ENCODE results near the gene SEMA6D.

SEMA6D gene

DNA sequence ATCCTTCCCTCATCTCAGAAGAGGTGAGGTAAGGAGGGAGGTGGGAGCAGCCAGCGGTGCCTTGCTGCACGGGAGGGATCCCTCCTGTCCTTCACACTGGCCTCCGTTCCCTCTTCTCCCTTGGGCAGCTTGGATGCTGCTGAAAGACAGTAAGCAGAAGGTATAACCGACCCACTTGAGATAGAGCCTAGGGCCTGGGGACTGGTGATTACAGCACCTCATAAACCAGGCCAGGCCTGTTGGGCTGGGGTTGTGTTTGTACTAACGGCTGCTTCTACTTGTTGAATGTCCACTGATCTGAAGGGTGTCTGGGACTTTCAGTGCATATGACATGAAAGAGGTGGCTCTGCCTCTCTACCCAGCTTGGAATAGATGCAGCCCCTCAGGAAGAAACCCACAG, 25.0 kb downstream of the SEMA6D start:
- no peak overlapping the region for H3K27ac Mint-ChIP-seq
- no peak for DNase-seq (ENCODE audit: low spot score)
- no peaks in the 10 kb centered on the region for H3K4me1 Mint-ChIP-seq (ENCODE audit: low read depth)
- no peaks in the 10 kb centered on the region for H3K9me3 Mint-ChIP-seq
- no peaks in the 10 kb centered on the region for H3K27me3 Mint-ChIP-seq (ENCODE audit: low read depth)
- no peaks in the 10 kb centered on the region for H3K36me3 Mint-ChIP-seq (ENCODE audit: low read depth)
- no peak overlapping the region for H3K4me3 Mint-ChIP-seq

DNA sequence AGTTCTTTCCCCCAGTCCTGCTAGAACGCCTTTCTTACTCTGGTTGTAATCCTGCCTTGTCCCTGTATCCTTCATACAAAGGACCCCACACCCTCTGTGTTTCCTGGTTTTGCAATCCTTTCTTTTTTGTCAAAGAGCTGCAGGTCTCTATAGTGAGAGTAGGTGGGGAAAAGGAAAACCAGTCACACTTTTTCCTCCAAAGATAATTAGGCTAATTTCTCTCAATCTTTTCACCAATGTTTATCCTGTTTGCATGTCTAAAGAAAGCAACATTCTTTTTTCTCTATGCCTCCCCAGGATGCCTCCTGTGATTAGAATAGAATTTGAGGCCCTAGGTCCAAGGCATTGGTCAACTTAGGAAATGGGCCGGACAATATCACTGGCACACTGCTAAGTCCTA, 25.4 kb downstream of the SEMA6D start:
- H3K4me1 Mint-ChIP-seq (ENCODE audit: low read depth): no peaks in the 10 kb centered on the region
- no peaks in the 10 kb centered on the region for H3K9me3 Mint-ChIP-seq
- no peaks in the 10 kb centered on the region for H3K27me3 Mint-ChIP-seq (ENCODE audit: low read depth)
- DNase-seq (ENCODE audit: low spot score): no peak
- no peak overlapping the region for H3K4me3 Mint-ChIP-seq
- H3K27ac Mint-ChIP-seq: no peak overlapping the region
- H3K36me3 Mint-ChIP-seq (ENCODE audit: low read depth): no peaks in the 10 kb centered on the region

DNA sequence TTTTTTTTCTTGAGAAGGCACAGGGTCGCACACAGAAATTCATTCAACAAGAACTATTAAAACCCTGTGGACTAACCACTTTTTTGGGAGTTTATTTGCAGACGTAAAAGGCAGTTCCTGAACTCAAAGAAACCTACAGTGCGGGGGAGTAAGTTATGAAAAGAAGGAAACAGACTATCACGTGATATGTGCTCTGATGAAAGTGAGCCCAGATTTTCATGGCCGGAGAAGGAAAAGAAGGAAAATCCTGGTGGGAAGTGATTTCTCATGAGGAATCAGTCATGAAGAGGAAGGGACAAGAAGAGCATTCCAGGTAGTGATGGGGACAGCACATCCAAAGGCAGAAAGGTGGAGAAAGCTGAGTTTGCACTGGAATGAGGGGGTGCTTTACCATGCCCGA, 26.1 kb downstream of the SEMA6D start:
- no peak for DNase-seq (ENCODE audit: low spot score)
- H3K27me3 Mint-ChIP-seq (ENCODE audit: low read depth): no peaks in the 10 kb centered on the region
- no peak overlapping the region for H3K4me3 Mint-ChIP-seq
- no peaks in the 10 kb centered on the region for H3K36me3 Mint-ChIP-seq (ENCODE audit: low read depth)
- no peaks in the 10 kb centered on the region for H3K4me1 Mint-ChIP-seq (ENCODE audit: low read depth)
- H3K27ac Mint-ChIP-seq: no peak overlapping the region
- H3K9me3 Mint-ChIP-seq: no peaks in the 10 kb centered on the region

DNA sequence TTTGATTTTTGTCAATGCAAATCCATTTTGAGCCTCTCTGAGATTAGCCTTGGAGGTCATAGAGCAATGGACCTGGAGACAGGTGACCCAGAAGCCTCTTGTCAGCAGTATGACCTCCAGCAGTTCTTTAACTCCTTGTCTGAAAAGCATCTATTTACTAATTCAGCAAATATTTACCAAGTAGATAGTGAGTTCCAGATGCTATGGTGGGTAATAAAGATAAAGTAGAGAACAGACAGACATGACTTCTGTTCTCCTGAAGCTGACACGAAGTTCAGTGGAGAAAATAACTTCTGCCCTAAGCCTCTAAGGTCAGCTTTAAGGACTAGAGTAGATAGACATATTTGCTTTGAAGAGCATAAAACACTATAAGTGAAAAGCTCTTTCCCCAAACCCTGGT, 26.6 kb downstream of the SEMA6D start:
- H3K4me1 Mint-ChIP-seq (ENCODE audit: low read depth): no peaks in the 10 kb centered on the region
- no peak for DNase-seq (ENCODE audit: low spot score)
- no peaks in the 10 kb centered on the region for H3K36me3 Mint-ChIP-seq (ENCODE audit: low read depth)
- no peaks in the 10 kb centered on the region for H3K27me3 Mint-ChIP-seq (ENCODE audit: low read depth)
- no peak overlapping the region for H3K4me3 Mint-ChIP-seq
- H3K9me3 Mint-ChIP-seq: no peaks in the 10 kb centered on the region
- no peak overlapping the region for H3K27ac Mint-ChIP-seq

DNA sequence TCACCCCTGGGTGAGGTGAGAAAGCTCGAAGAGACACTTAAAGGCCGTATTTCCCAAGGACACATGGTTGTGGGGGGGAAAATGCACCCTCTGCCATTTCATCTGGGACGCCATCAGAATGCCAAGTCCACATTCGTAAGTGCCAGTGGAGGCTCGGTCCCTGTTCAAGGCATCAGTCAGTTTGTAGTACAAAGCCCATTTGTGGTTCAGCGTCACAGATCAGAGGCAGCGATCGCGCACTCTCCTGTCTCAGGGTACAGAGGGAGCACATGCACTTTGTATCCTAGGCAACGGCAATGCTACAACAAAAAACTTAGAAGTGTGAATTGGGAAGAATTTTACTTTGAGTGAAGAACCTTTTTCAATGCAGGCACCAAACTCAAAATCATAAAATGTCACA, 27.2 kb downstream of the SEMA6D start:
- H3K27ac Mint-ChIP-seq: no peak overlapping the region
- H3K36me3 Mint-ChIP-seq (ENCODE audit: low read depth): no peaks in the 10 kb centered on the region
- H3K9me3 Mint-ChIP-seq: no peaks in the 10 kb centered on the region

DNA sequence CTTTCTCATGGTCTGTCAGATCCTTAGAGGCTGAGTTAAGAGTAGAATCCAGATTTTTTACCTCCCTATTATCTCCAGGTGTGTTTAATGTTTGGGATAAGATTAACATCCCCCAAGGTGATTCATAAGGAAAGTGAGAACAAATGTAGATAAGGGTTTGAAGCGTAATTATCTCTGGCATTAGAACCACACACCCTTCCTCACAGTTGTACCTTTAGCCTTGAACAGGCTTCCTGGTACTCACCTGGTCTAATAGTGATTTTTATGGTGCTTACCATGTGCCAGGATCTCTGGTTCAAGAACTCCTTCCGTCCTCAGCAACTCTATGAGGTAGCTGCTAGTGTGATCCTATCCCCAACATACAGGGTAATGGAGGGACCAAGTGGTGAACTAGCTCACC, 27.7 kb downstream of the SEMA6D start:
- Mint-ChIP-seq H3K4me1 (ENCODE audit: low read depth) (no peaks in the 10 kb centered on the region), H3K27ac (no peak overlapping the region), H3K36me3 (ENCODE audit: low read depth) (no peaks in the 10 kb centered on the region), H3K4me3 (no peak overlapping the region), H3K9me3 (no peaks in the 10 kb centered on the region), H3K27me3 (ENCODE audit: low read depth) (no peaks in the 10 kb centered on the region)
- DNase-seq (ENCODE audit: low spot score): no peak

More for the DNA sequence above, 27.2 kb downstream of the SEMA6D start:
- DNase-seq (ENCODE audit: low spot score): no peak
- Mint-ChIP-seq H3K4me1 (ENCODE audit: low read depth) (no peaks in the 10 kb centered on the region), H3K27me3 (ENCODE audit: low read depth) (no peaks in the 10 kb centered on the region), H3K4me3 (no peak overlapping the region)

DNA sequence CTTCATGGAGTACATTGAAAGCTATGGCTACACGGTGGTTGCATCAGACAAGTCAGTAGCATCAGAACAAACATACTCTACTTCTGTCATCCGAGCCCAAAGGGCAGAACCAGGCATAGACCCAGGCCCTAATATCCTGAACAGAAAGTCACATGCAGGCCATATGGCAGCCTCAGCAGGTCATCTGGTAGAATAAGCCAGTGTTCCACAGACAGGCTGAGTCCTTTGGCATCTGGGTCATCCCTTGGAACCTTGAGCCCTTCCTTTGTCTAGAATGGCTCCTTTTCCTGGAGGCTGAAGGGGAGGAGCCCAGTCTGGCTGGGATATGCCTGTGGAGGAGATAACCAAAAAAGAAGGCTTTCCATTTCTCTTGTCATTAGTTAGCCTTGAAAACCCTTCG, 29.2 kb downstream of the SEMA6D start:
- no peaks in the 10 kb centered on the region for H3K27me3 Mint-ChIP-seq (ENCODE audit: low read depth)
- no peaks in the 10 kb centered on the region for H3K9me3 Mint-ChIP-seq
- H3K27ac Mint-ChIP-seq: no peak overlapping the region
- H3K4me3 Mint-ChIP-seq: no peak overlapping the region
- H3K36me3 Mint-ChIP-seq (ENCODE audit: low read depth): no peaks in the 10 kb centered on the region
- no peak for DNase-seq (ENCODE audit: low spot score)
- H3K4me1 Mint-ChIP-seq (ENCODE audit: low read depth): no peaks in the 10 kb centered on the region

DNA sequence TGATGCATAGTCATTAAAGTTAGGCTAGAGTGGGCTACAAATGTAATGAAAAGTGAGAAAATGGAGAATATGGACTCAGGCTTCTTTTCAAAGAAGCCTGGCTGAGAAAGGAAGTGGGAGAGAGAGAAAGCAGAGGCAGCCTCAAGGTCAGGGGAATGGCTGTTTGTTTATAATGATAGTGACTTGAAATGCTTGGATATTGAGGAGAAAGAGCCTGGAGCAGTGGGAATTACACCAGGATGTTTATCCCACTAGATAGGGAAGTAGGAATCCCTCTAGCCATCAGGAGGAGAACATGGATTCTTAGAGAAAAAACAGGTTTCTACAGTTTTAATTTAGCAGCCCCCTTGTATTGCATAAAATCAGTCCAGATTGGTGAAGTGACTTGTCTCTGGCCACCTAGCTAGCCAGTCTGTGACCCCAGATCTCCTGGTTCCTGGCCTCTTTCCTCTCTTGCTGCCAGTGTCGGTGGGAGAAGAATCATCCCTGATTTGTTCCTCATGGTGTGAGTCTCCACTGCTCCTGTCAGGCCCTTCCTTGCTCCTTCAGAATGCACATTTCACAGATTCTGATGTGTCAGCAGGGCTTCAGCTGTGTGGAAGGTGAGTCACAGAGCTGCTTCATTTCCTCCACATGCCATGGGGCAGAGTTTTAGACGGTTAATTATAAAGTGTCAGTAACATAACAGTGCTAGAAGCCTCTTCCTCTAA, 32.9 kb downstream of the SEMA6D start:
- Mint-ChIP-seq H3K9me3 (peaks cover 4% of the 10 kb centered on the region), H3K4me3 (no peak overlapping the region), H3K4me1 (ENCODE audit: low read depth) (no peaks in the 10 kb centered on the region), H3K36me3 (ENCODE audit: low read depth) (no peaks in the 10 kb centered on the region), H3K27me3 (ENCODE audit: low read depth) (no peaks in the 10 kb centered on the region), H3K27ac (no peak overlapping the region)
- DNase-seq (ENCODE audit: low spot score): no peak

GRCh38 chr15:47750740-47751262, 33.5 kb downstream of the SEMA6D start:
- Mint-ChIP-seq H3K27ac (no peak overlapping the region), H3K27me3 (ENCODE audit: low read depth) (no peaks in the 10 kb centered on the region), H3K4me3 (no peak overlapping the region), H3K9me3 (peaks cover 4% of the 10 kb centered on the region), H3K36me3 (ENCODE audit: low read depth) (no peaks in the 10 kb centered on the region), H3K4me1 (ENCODE audit: low read depth) (no peaks in the 10 kb centered on the region)
- no peak for DNase-seq (ENCODE audit: low spot score)

- no peak overlapping the region for H3K27ac Mint-ChIP-seq
- peaks cover 4% of the 10 kb centered on the region for H3K9me3 Mint-ChIP-seq
- no peak for DNase-seq (ENCODE audit: low spot score)
- no peaks in the 10 kb centered on the region for H3K27me3 Mint-ChIP-seq (ENCODE audit: low read depth)
- H3K4me3 Mint-ChIP-seq: no peak overlapping the region
- no peaks in the 10 kb centered on the region for H3K36me3 Mint-ChIP-seq (ENCODE audit: low read depth)
- H3K4me1 Mint-ChIP-seq (ENCODE audit: low read depth): no peaks in the 10 kb centered on the region
Measured at GRCh38 chr15:47753591-47753990, 36.3 kb downstream of the SEMA6D start.

DNA sequence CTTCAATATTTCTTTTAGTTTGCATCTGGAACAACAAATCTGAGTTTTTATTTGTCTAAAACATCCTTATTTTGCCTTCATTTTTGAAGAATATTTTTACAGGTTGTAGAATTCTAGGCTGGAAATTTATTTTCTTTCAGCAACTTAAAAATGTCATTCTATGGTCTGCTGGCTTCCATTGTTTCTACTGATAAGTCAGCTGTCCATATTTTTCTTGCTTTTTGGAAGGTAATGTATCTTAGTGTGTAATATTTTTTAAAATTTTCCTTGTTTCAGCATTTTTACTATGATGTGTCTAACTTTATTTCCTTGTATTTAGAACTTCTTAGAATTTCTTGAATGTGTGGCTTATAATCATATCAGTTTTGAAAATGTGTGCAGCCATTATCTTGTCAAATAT, 37.0 kb downstream of the SEMA6D start:
- H3K9me3 Mint-ChIP-seq: peaks cover 4% of the 10 kb centered on the region
- no peaks in the 10 kb centered on the region for H3K27me3 Mint-ChIP-seq (ENCODE audit: low read depth)
- H3K4me3 Mint-ChIP-seq: no peak overlapping the region
- H3K4me1 Mint-ChIP-seq (ENCODE audit: low read depth): no peaks in the 10 kb centered on the region
- no peaks in the 10 kb centered on the region for H3K36me3 Mint-ChIP-seq (ENCODE audit: low read depth)
- DNase-seq (ENCODE audit: low spot score): no peak
- no peak overlapping the region for H3K27ac Mint-ChIP-seq

DNA sequence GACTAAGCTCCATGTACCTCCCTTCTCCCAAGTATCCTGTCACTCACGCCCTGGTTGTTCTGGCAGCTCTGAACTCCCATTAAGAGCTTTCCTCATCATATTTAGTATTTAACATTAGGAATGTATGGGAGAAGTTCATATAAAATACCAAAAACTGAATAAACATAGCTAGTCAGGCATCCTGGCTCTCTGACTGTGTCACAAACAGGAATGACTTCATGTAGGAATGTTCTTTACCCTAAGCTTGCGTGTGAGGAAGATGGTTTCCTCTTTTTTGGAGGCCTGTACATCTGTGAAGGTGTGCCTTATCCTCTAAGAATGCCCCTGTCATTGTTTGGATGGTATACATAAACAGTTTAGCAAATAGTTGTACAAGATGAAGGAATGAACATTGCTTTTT, 38.6 kb downstream of the SEMA6D start:
- Mint-ChIP-seq H3K27ac (no peak overlapping the region), H3K27me3 (ENCODE audit: low read depth) (no peaks in the 10 kb centered on the region), H3K36me3 (ENCODE audit: low read depth) (no peaks in the 10 kb centered on the region)

GRCh38 chr15:47756872-47757271, 39.6 kb downstream of the SEMA6D start:
- no peaks in the 10 kb centered on the region for H3K27me3 Mint-ChIP-seq (ENCODE audit: low read depth)
- no peaks in the 10 kb centered on the region for H3K4me1 Mint-ChIP-seq (ENCODE audit: low read depth)
- no peaks in the 10 kb centered on the region for H3K36me3 Mint-ChIP-seq (ENCODE audit: low read depth)
- no peak overlapping the region for H3K4me3 Mint-ChIP-seq
- H3K27ac Mint-ChIP-seq: no peak overlapping the region
- peaks cover 4% of the 10 kb centered on the region for H3K9me3 Mint-ChIP-seq
- DNase-seq (ENCODE audit: low spot score): no peak

More for the DNA sequence above, 38.6 kb downstream of the SEMA6D start:
- Mint-ChIP-seq H3K9me3 (peaks cover 4% of the 10 kb centered on the region), H3K4me1 (ENCODE audit: low read depth) (no peaks in the 10 kb centered on the region), H3K4me3 (no peak overlapping the region)
- no peak for DNase-seq (ENCODE audit: low spot score)

DNA sequence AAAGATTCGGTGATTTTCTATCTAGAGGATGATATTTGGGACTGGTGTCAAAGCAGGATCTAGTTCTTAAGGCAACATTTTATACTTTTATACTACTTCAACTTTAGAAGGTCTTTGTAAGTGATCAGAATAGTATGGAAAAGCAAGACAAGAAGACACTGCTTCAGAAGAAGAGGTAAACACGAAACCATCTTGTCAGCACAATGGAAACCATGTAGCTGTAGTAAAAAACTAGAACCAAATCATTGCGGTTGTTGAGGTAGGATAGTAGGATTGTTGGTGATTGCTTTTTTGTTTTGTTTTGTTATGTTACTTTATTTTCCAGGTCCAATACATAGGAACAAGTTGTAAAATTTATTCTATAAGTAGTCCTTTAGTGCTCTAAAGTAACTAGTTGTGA, 40.0 kb downstream of the SEMA6D start:
- Mint-ChIP-seq H3K27me3 (ENCODE audit: low read depth) (no peaks in the 10 kb centered on the region), H3K9me3 (peaks cover 4% of the 10 kb centered on the region), H3K27ac (no peak overlapping the region), H3K4me3 (no peak overlapping the region), H3K4me1 (ENCODE audit: low read depth) (no peaks in the 10 kb centered on the region), H3K36me3 (ENCODE audit: low read depth) (no peaks in the 10 kb centered on the region)
- DNase-seq (ENCODE audit: low spot score): no peak

GRCh38 chr15:47762621-47763020, 45.3 kb downstream of the SEMA6D start:
- H3K9me3 Mint-ChIP-seq: no peaks in the 10 kb centered on the region
- H3K4me3 Mint-ChIP-seq: no peak overlapping the region
- DNase-seq (ENCODE audit: low spot score): no peak
- no peak overlapping the region for H3K27ac Mint-ChIP-seq
- H3K4me1 Mint-ChIP-seq (ENCODE audit: low read depth): no peaks in the 10 kb centered on the region
- H3K36me3 Mint-ChIP-seq (ENCODE audit: low read depth): no peaks in the 10 kb centered on the region
- no peaks in the 10 kb centered on the region for H3K27me3 Mint-ChIP-seq (ENCODE audit: low read depth)

Data from T-helper 2 cell treated with Interferon-gamma antibody and Interleukin-4, amounts not matched to agents 5 μg/mL and 100 μg/mL, for 36 hours (primary cell).